Measurements from ENCODE around the gene C2orf72. TPM values are rescaled to one million over a fixed set of nuclear protein-coding genes. Genes with fewer than 3 reads are reported as not detected.

C2orf72 gene
- total RNA-seq, 1 experiment from 2014 or later, result 0.40 TPM

DNA sequence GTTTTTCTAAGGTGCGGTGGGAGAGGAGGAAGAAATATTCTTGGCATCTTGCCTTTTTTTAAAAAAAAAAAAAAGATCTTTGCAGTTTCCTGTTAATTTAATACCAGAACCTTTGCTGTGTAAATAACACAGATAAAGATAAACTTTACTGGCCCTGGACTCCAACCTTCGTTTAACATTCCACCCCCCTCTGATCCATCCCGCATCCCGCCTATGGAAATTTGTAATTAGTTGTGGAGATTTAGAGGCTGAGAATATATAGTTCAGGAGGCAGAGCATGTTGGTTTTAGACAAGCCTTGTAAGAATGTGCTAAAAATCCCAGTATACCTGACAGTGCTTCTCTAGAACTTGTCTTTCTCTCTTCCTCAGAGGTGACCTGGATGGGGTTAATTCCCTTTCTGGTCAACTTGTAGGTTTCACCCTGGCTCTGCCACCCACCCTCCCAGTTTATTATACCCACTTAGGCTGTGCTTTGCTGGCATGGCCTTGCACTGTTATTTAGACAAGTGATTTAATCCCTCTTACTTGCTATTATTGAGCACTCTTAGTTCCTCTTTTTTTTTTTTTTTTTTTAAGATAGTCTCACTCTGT is 2.9 kb upstream of the C2orf72 start:
- intact Hi-C loops (cut with micrococcal nuclease), result no loop called here
- TF ChIP-seq, protein P1, sequence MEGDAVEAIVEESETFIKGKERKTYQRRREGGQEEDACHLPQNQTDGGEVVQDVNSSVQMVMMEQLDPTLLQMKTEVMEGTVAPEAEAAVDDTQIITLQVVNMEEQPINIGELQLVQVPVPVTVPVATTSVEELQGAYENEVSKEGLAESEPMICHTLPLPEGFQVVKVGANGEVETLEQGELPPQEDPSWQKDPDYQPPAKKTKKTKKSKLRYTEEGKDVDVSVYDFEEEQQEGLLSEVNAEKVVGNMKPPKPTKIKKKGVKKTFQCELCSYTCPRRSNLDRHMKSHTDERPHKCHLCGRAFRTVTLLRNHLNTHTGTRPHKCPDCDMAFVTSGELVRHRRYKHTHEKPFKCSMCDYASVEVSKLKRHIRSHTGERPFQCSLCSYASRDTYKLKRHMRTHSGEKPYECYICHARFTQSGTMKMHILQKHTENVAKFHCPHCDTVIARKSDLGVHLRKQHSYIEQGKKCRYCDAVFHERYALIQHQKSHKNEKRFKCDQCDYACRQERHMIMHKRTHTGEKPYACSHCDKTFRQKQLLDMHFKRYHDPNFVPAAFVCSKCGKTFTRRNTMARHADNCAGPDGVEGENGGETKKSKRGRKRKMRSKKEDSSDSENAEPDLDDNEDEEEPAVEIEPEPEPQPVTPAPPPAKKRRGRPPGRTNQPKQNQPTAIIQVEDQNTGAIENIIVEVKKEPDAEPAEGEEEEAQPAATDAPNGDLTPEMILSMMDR (conservative IDR thresholded peaks at IDR 0.05; ENCODE audit: low read depth, low read length), result no peak
- TF ChIP-seq EZH2 (IDR thresholded peaks at IDR 0.05; ENCODE audit: low read length, unreplicated experiment) (no peak), EZH2phosphoT487 (IDR thresholded peaks at IDR 0.05; ENCODE audit: borderline replicate concordance, low read length) (no peak)
- Histone ChIP-seq H3K79me2 (ENCODE audit: low read length) (no peaks in the 10 kb centered on the region), H3K9ac (ENCODE audit: low read length) (no peak overlapping the region), H3K9me3 (ENCODE audit: low read length) (no peaks in the 10 kb centered on the region), H3F3A (ENCODE audit: low read length, unreplicated experiment) (no peaks in the 10 kb centered on the region), H3K4me1 (ENCODE audit: insufficient read depth, low read length) (no peaks in the 10 kb centered on the region), H3K36me3 (ENCODE audit: low read depth, low read length) (no peaks in the 10 kb centered on the region), H3K27me3 (ENCODE audit: low read length) (peaks cover 21% of the 10 kb centered on the region), H2AFZ (ENCODE audit: low read length) (no peak overlapping the region), H3K4me3 (ENCODE audit: low read length) (no peak overlapping the region), H3K9me2 (replicated peaks; ENCODE audit: low read length) (no peaks in the 10 kb centered on the region), H3K27ac (ENCODE audit: low read length) (no peak overlapping the region), H4K20me1 (ENCODE audit: low read length) (no peaks in the 10 kb centered on the region), H3K4me2 (ENCODE audit: low read length) (no peak overlapping the region)
- CTCF ChIA-PET, result no interaction called here
- DNase-seq, result no peak
- ATAC-seq, result peak; percentile 19; the same call in 1 of the 2 replicates
- no TSS peak for BruUV-seq (replicated peaks)
- POLR2A ChIA-PET (ENCODE audit: unreplicated experiment), result no interaction called here

DNA sequence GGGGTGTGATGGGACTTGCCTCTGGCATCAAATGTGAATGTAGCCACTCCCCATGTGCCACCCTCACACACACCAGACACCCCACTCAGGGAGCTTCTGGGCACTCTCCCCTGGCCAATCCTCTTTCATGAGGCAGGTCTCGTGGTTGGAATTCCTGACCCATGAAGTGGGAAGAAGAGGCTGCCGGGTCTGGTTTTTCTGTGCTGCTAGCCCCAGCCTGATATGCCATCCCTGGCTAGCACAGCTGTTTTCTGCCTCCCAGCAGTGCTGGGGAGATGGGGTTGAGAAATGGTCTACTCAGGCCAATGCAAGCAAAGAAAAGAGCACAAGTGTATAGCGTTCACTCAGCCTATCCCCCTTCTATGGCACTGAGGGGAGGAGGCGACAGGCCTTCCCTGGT is 1.2 kb upstream of the C2orf72 start:
- no TSS peak for BruUV-seq (replicated peaks)

DNA sequence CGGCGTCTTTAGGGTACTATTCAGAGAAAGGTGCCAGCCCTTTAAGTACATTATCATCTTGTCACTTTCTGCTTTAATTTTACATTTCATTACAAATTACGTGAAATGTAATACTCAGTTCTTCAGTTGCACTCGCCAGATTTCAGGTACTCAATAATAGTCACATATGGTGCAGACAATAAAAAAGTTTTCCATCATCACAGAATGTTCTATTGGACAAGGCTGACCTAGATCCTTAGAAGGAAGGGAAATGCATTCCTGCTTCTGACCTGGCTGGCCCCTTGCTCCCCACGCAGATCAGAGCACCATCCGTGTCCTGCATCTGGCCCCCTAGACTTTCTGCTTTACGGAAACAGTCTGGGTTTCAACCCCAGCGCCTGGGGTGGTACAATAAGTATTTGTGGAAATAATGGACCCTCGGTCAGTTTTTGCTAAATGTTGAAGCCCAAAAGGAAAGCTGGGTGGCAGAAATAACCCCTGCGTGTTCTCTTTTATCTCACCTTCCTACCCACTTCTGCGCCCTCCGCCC is 681 bp upstream of the C2orf72 start:
- Histone ChIP-seq H3K4me3 (ENCODE audit: low read length) (no peak overlapping the region), H3K79me2 (ENCODE audit: low read length) (no peaks in the 10 kb centered on the region), H3F3A (ENCODE audit: low read length, unreplicated experiment) (no peaks in the 10 kb centered on the region), H3K4me1 (ENCODE audit: insufficient read depth, low read length) (no peaks in the 10 kb centered on the region), H3K9me2 (replicated peaks; ENCODE audit: low read length) (no peaks in the 10 kb centered on the region), H3K36me3 (ENCODE audit: low read depth, low read length) (no peaks in the 10 kb centered on the region), H3K9ac (ENCODE audit: low read length) (no peak overlapping the region), H3K4me2 (ENCODE audit: low read length) (no peak overlapping the region), H4K20me1 (ENCODE audit: low read length) (no peaks in the 10 kb centered on the region), H3K27me3 (ENCODE audit: low read length) (peaks cover 21% of the 10 kb centered on the region), H3K27ac (ENCODE audit: low read length) (no peak overlapping the region), H2AFZ (ENCODE audit: low read length) (no peak overlapping the region), H3K9me3 (ENCODE audit: low read length) (no peaks in the 10 kb centered on the region)
- DNase-seq (no peak), ATAC-seq (no peak)
- BruUV-seq (replicated peaks), result no TSS peak
- intact Hi-C loops (cut with micrococcal nuclease), result no loop called here
- CTCF ChIA-PET, result no interaction called here
- no peak for TF ChIP-seq EZH2 (IDR thresholded peaks at IDR 0.05; ENCODE audit: low read length, unreplicated experiment)
- TF ChIP-seq, protein P1 (conservative IDR thresholded peaks at IDR 0.05; ENCODE audit: low read depth, low read length), result no peak
- POLR2A ChIA-PET (ENCODE audit: unreplicated experiment), result no interaction called here

More for the DNA sequence above, 1.2 kb upstream of the C2orf72 start:
- Histone ChIP-seq H3K9me2 (replicated peaks; ENCODE audit: low read length) (no peaks in the 10 kb centered on the region), H3K36me3 (ENCODE audit: low read depth, low read length) (no peaks in the 10 kb centered on the region), H3K79me2 (ENCODE audit: low read length) (no peaks in the 10 kb centered on the region), H4K20me1 (ENCODE audit: low read length) (no peaks in the 10 kb centered on the region), H2AFZ (ENCODE audit: low read length) (no peak overlapping the region), H3K27ac (ENCODE audit: low read length) (no peak overlapping the region), H3K9ac (ENCODE audit: low read length) (no peak overlapping the region), H3F3A (ENCODE audit: low read length, unreplicated experiment) (no peaks in the 10 kb centered on the region), H3K4me2 (ENCODE audit: low read length) (no peak overlapping the region), H3K9me3 (ENCODE audit: low read length) (no peaks in the 10 kb centered on the region), H3K4me3 (ENCODE audit: low read length) (no peak overlapping the region), H3K4me1 (ENCODE audit: insufficient read depth, low read length) (no peaks in the 10 kb centered on the region), H3K27me3 (ENCODE audit: low read length) (peaks cover 21% of the 10 kb centered on the region)
- POLR2A ChIA-PET (ENCODE audit: unreplicated experiment), result no interaction called here
- intact Hi-C loops (cut with micrococcal nuclease), result no loop called here
- CTCF ChIA-PET, result no interaction called here
- TF ChIP-seq, protein P1 (conservative IDR thresholded peaks at IDR 0.05; ENCODE audit: low read depth, low read length), result no peak
- no peak for TF ChIP-seq EZH2phosphoT487 (IDR thresholded peaks at IDR 0.05; ENCODE audit: borderline replicate concordance, low read length)
- ATAC-seq (no peak), DNase-seq (no peak)
